K562 (cell line): ENCODE measurements around the gene ZNF284. TPM values are rescaled to one million over a fixed set of nuclear protein-coding genes. Genes with fewer than 3 reads are reported as not detected.

Source experiments
- CBX1 ChIP-seq: sonication (generic); IDR thresholded peaks from 2 replicates; pipeline ENCODE4 v1.6.1; 2016; ENCODE audit warnings: antibody characterized with exemption, low read depth, mild to moderate bottlenecking
- HDAC3 ChIP-seq: fragments of 450-650 bp; IDR thresholded peaks from 2 replicates; pipeline ENCODE4 v1.6.1; 2018; ENCODE audit warnings: borderline replicate concordance, mild to moderate bottlenecking, moderate library complexity; ENCODE audit not compliant: partially characterized antibody
- NCOA6 ChIP-seq: fragments of 450-650 bp; IDR thresholded peaks from 2 replicates; pipeline ENCODE4 v1.6.1; 2017; ENCODE audit warnings: mild to moderate bottlenecking
- SMARCB1 ChIP-seq: IDR thresholded peaks from 2 replicates; pipeline ENCODE4 v1.6.1; 2011; ENCODE audit warnings: improper control_type of control experiment, low read depth; ENCODE audit not compliant: insufficient read length
- SOX6 ChIP-seq: fragments of 450-650 bp; IDR thresholded peaks from 2 replicates; pipeline ENCODE4 v1.6.1; 2014; ENCODE audit warnings: mild to moderate bottlenecking
- U2AF1 ChIP-seq: fragments of 200-400 bp; formaldehyde crosslinking; optimal IDR thresholded peaks from 2 replicates; pipeline ENCODE3; 2017; ENCODE audit warnings: mild to moderate bottlenecking, low read depth, low read length, moderate library complexity
- ZNF274 ChIP-seq: IDR thresholded peaks from 2 replicates; pipeline ENCODE4 v1.6.1; 2011; ENCODE audit warnings: low read depth, mild to moderate bottlenecking, low read length, moderate library complexity, borderline replicate concordance
- polyA plus RNA-seq, 8 experiments: library from polyadenylated mRNA; depleted of rRNA in 4 of 8; stranded (reverse) in 5 of 8; unstranded in 3 of 8; fragments of >200 nt; fragmentation: Nextera tagmentation in 2 of 8; fragmentation: Illumina TruSeq in 1 of 8; extraction: Ambion mirVana in 2 of 8; extraction: Trizol in 1 of 8; gene quantifications; 2 replicates each; pipeline versions ENCODE4 v1.2.1 to v1.2.3, GENCODE V29; 2011 to 2014; ENCODE audit warnings: inconsistent platforms in 1 of 8, missing spikeins in 1 of 8
- total RNA-seq, 7 experiments: library from RNA; depleted of rRNA in 6 of 7; stranded (reverse); fragments of >200 nt in 6 of 7; fragmentation: Illumina TruSeq in 2 of 7; extraction: Trizol in 2 of 7; gene quantifications; 2 replicates each; pipeline versions ENCODE4 v1.2.1 to v1.2.3, GENCODE V29; 2011 to 2021; ENCODE audit warnings: low replicate concordance in 1 of 7
- TF ChIP-seq, protein P1 (sequence below), 2 experiments: fragments of 450-650 bp; IDR thresholded peaks; 2 replicates each; pipeline ENCODE4 v1.6.1; 2018; ENCODE audit warnings: mild to moderate bottlenecking in 2 of 2, low read depth in 1 of 2; ENCODE audit not compliant: partially characterized antibody in 2 of 2
- TF ChIP-seq, protein P2 (sequence below): fragments of 250-450 bp; sonication (Bioruptor Pico); IDR thresholded peaks from 2 replicates; pipeline ENCODE4 v1.4.0; 2020; ENCODE audit warnings: mild to moderate bottlenecking
- TF ChIP-seq, protein P3 (sequence below), 2 experiments: fragments of 450-650 bp in 1 of 2; sonication (generic) in 1 of 2; formaldehyde crosslinking in 1 of 2; IDR thresholded peaks; 2 replicates each; pipeline versions ENCODE4 v1.7.1 to v1.9.0; 2016 to 2022; ENCODE audit warnings: inconsistent platforms in 1 of 2, mild to moderate bottlenecking in 1 of 2, missing genetic modification reagents in 1 of 2
- TF ChIP-seq, protein P4 (sequence below): fragments of 250-450 bp; sonication (Bioruptor Pico); IDR thresholded peaks from 2 replicates; pipeline ENCODE4 v1.8.0; 2022; ENCODE audit warnings: moderate library complexity, mild to moderate bottlenecking, inconsistent platforms

The ZNF284 gene
- total and polyA plus RNA-seq, 9 of the 15 experiments (the other 6 are each of a cell fraction or from before 2014, with no cell fraction given), result 0.07 to 0.24 (median 0.20) TPM

DNA sequence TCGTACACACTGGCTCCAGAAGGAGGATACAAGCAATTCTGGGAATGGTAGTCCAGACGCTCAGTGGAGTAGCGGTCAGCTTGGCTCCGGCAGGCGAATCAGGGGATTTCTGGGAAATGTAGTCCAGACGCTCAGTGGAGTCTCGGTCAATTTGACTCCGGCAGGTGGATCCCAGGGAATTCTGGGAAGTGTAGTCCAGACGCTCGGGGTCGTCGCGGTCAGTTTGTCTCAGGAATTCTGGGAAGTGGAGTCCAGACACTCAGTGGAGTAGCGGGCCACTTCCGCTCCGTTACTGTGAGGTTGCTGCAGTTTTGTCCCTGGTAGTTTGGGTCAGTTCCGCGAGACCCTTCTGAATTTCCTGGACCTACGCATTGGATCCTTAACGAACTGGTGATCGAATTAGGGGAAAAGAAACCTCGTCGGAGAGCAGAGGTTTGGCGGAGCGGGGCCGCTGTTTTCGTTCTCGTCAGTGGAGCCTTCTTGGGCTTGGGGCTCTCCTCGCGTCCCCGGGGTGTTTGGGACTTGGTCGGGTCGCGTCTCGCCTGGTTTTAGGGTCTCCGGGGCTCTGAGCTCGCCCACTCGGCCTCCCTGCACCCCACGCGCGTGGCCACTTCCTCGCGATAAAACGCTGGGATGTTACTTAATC, 41.3 kb downstream of the ZNF284 start, which contains the start of gene ZNF225 (continued):
- TF ChIP-seq HDAC3, result no peak
- TF ChIP-seq ZNF274, result no peak
- TF ChIP-seq NCOA6, result no peak
- TF ChIP-seq SMARCB1, result no peak
- no peak for TF ChIP-seq CBX1
- TF ChIP-seq, protein P1, sequence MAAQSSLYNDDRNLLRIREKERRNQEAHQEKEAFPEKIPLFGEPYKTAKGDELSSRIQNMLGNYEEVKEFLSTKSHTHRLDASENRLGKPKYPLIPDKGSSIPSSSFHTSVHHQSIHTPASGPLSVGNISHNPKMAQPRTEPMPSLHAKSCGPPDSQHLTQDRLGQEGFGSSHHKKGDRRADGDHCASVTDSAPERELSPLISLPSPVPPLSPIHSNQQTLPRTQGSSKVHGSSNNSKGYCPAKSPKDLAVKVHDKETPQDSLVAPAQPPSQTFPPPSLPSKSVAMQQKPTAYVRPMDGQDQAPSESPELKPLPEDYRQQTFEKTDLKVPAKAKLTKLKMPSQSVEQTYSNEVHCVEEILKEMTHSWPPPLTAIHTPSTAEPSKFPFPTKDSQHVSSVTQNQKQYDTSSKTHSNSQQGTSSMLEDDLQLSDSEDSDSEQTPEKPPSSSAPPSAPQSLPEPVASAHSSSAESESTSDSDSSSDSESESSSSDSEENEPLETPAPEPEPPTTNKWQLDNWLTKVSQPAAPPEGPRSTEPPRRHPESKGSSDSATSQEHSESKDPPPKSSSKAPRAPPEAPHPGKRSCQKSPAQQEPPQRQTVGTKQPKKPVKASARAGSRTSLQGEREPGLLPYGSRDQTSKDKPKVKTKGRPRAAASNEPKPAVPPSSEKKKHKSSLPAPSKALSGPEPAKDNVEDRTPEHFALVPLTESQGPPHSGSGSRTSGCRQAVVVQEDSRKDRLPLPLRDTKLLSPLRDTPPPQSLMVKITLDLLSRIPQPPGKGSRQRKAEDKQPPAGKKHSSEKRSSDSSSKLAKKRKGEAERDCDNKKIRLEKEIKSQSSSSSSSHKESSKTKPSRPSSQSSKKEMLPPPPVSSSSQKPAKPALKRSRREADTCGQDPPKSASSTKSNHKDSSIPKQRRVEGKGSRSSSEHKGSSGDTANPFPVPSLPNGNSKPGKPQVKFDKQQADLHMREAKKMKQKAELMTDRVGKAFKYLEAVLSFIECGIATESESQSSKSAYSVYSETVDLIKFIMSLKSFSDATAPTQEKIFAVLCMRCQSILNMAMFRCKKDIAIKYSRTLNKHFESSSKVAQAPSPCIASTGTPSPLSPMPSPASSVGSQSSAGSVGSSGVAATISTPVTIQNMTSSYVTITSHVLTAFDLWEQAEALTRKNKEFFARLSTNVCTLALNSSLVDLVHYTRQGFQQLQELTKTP (IDR thresholded peaks at IDR 0.05; ENCODE audit: low read depth in 1 of 2, partially characterized antibody in 2 of 2), result peak in 1 of 2 experiments; percentile 98
- no peak for TF ChIP-seq SOX6
- no peak for TF ChIP-seq U2AF1
- TF ChIP-seq, protein P2, sequence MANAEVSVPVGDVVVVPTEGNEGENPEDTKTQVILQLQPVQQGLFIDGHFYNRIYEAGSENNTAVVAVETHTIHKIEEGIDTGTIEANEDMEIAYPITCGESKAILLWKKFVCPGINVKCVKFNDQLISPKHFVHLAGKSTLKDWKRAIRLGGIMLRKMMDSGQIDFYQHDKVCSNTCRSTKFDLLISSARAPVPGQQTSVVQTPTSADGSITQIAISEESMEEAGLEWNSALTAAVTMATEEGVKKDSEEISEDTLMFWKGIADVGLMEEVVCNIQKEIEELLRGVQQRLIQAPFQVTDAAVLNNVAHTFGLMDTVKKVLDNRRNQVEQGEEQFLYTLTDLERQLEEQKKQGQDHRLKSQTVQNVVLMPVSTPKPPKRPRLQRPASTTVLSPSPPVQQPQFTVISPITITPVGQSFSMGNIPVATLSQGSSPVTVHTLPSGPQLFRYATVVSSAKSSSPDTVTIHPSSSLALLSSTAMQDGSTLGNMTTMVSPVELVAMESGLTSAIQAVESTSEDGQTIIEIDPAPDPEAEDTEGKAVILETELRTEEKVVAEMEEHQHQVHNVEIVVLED (CRISPR knock-in tag), result peak; percentile 70
- TF ChIP-seq, protein P3, sequence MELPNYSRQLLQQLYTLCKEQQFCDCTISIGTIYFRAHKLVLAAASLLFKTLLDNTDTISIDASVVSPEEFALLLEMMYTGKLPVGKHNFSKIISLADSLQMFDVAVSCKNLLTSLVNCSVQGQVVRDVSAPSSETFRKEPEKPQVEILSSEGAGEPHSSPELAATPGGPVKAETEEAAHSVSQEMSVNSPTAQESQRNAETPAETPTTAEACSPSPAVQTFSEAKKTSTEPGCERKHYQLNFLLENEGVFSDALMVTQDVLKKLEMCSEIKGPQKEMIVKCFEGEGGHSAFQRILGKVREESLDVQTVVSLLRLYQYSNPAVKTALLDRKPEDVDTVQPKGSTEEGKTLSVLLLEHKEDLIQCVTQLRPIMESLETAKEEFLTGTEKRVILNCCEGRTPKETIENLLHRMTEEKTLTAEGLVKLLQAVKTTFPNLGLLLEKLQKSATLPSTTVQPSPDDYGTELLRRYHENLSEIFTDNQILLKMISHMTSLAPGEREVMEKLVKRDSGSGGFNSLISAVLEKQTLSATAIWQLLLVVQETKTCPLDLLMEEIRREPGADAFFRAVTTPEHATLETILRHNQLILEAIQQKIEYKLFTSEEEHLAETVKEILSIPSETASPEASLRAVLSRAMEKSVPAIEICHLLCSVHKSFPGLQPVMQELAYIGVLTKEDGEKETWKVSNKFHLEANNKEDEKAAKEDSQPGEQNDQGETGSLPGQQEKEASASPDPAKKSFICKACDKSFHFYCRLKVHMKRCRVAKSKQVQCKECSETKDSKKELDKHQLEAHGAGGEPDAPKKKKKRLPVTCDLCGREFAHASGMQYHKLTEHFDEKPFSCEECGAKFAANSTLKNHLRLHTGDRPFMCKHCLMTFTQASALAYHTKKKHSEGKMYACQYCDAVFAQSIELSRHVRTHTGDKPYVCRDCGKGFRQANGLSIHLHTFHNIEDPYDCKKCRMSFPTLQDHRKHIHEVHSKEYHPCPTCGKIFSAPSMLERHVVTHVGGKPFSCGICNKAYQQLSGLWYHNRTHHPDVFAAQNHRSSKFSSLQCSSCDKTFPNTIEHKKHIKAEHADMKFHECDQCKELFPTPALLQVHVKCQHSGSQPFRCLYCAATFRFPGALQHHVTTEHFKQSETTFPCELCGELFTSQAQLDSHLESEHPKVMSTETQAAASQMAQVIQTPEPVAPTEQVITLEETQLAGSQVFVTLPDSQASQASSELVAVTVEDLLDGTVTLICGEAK (IDR thresholded peaks at IDR 0.05), result peak; percentile 92
- TF ChIP-seq, protein P3 (CRISPR knock-in tag; IDR thresholded peaks at IDR 0.05), result no peak
- TF ChIP-seq, protein P4, sequence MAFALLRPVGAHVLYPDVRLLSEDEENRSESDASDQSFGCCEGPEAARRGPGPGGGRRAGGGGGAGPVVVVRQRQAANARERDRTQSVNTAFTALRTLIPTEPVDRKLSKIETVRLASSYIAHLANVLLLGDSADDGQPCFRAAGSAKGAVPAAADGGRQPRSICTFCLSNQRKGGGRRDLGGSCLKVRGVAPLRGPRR (CRISPR knock-in tag), result no peak
